Ovary (tissue), 9 donors: Measurements from ENCODE around the gene DIAPH3. TPM values are rescaled to one million over a fixed set of nuclear protein-coding genes. Genes with fewer than 3 reads are reported as not detected.

Source experiments
- DNase-seq, 5 donors: peaks; one replicate each; pipeline ENCODE4 v3.0.0-alpha.2; 2019 to 2020
- H3K27ac ChIP-seq, 2 donors: fragments of 200-600 bp; one replicate each; pipeline versions ENCODE4 v1.5.1 to v1.8.0; 2019 to 2022
- H3K27me3 ChIP-seq: fragments of 200-600 bp; one replicate; pipeline ENCODE4 v1.8.0; 2022
- H3K36me3 ChIP-seq: fragments of 200-600 bp; sonication (generic); one replicate; pipeline ENCODE4 v1.5.1; 2019
- H3K4me1 ChIP-seq: one replicate; pipeline ENCODE4 v1.8.1; 2013; ENCODE audit warnings: mild to moderate bottlenecking, moderate library complexity; ENCODE audit not compliant: insufficient read depth
- H3K4me3 ChIP-seq: fragments of 200-600 bp; sonication (generic); one replicate; pipeline ENCODE4 v1.5.1; 2017
- H3K9me3 ChIP-seq, 2 donors: fragments of 200-600 bp in 1 of 2; sonication (generic) in 1 of 2; one replicate each; pipeline versions ENCODE4 v1.5.1 to v1.8.1; 2013 to 2019; ENCODE audit warnings: mild to moderate bottlenecking in 1 of 2, moderate library complexity in 1 of 2
- CTCF ChIP-seq, 3 donors: fragments of 450-650 bp in 2 of 3; fragments of 200-600 bp in 1 of 3; IDR thresholded peaks; one replicate each; pipeline versions ENCODE4 v1.5.1 to v1.8.0; 2016 to 2022; ENCODE audit warnings: antibody characterized with exemption in 3 of 3, mild to moderate bottlenecking in 1 of 3
- EP300 ChIP-seq: sonication (generic); formaldehyde crosslinking; IDR thresholded peaks from one replicate; pipeline ENCODE4 v1.6.1; 2017; ENCODE audit warnings: antibody characterized with exemption
- POLR2A ChIP-seq: fragments of 450-650 bp; IDR thresholded peaks from one replicate; pipeline ENCODE4 v1.6.1; 2017; ENCODE audit warnings: antibody characterized with exemption, mild to moderate bottlenecking, moderate library complexity
- WGBS, 3 donors: extraction: QIAGEN DNeasy Blood & Tissue Kit in 1 of 3; methylation state at CpG; one replicate each; pipeline versions ENCODE4 v1.1.5 to v1.1.7; 2013 to 2017; 5-methylcytosine and 5-hydroxymethylcytosine counted together
- intact Hi-C, 4 donors: fragments of 100-400 bp; cut with DNase I; formaldehyde crosslinking; loops; one replicate each; pipeline versions ENCODE4 v1.11.0 to v1.15.1; 2022 to 2023
- polyA plus RNA-seq, 2 donors: library from polyadenylated mRNA; stranded (reverse); fragments of 200-250 nt in 1 of 2; fragments of 350-450 nt in 1 of 2; fragmentation: Illumina TruSeq in 1 of 2; extraction: RNeasy Lipid Tissue Mini Kit (QIAGEN cat#74804) in 1 of 2; gene quantifications; one replicate each; pipeline ENCODE4 v1.2.3, GENCODE V29; 2013 to 2014
- total RNA-seq, 7 donors: library from RNA; depleted of rRNA in 2 of 7; stranded (reverse); fragments of >200 nt in 2 of 7; fragmentation: NEBNext Ultra II Directional in 3 of 7; extraction: Animal tissue kit (Norgen Biotek cat#: 25700) in 3 of 7; gene quantifications; one replicate each; pipeline versions ENCODE4 v1.1.0 to v1.2.4, GENCODE V29; 2016 to 2023
- donor health status: DM: no; HTN: no; CAD: no; lungs with moderate emphysema.
- donor health status: DM: no; HTN: no; CAD: no.
- donor health status: Bipolar disorder and iron deficiency.
- donor health status: DM: yes; HTN: yes; CAD: no.
- donor health status: DM: no; HTN: no; CAD: no.
- donor health status: DM: yes; HTN: yes; CAD: no.

Gene DIAPH3
- total and polyA plus RNA-seq, 9 donors, result 0.13 to 2.6 (median 0.40) TPM; not detected in 1

- H3K4me3 ChIP-seq, result no peak overlapping the region
- H3K27ac ChIP-seq, result no peak overlapping the region
- DNase-seq, result no peak
- H3K36me3 ChIP-seq, result no peaks in the 10 kb centered on the region
- TF ChIP-seq EP300 (no peak), POLR2A (no peak), CTCF (IDR thresholded peaks at IDR 0.05) (no peak)
- no peaks in the 10 kb centered on the region for H3K9me3 ChIP-seq
- intact Hi-C loops, result no loop called here
- H3K27me3 ChIP-seq, result no peaks in the 10 kb centered on the region
- H3K4me1 ChIP-seq, result no peaks in the 10 kb centered on the region
Measured at GRCh38 chr13:59677430-59677829, 486.3 kb downstream of the DIAPH3 start.

- no peak for DNase-seq
- no peaks in the 10 kb centered on the region for H3K9me3 ChIP-seq
- H3K4me3 ChIP-seq, result no peak overlapping the region
- no peaks in the 10 kb centered on the region for H3K36me3 ChIP-seq
- 97 to 100% (median 98%) methylated on average over 1 of the region's 1 CpG for WGBS, 3 donors
- no peaks in the 10 kb centered on the region for H3K4me1 ChIP-seq
- no peak overlapping the region for H3K27ac ChIP-seq
- intact Hi-C loops, result no loop called here
- no peaks in the 10 kb centered on the region for H3K27me3 ChIP-seq
- TF ChIP-seq CTCF (IDR thresholded peaks at IDR 0.05) (no peak), EP300 (no peak), POLR2A (no peak)
Measured at GRCh38 chr13:59674616-59675015, 489.1 kb downstream of the DIAPH3 start.

- 93 to 98% (median 94%) methylated on average over 1 of the region's 1 CpG for WGBS, 3 donors
- Histone ChIP-seq H3K4me1 (no peaks in the 10 kb centered on the region), H3K9me3 (no peaks in the 10 kb centered on the region), H3K4me3 (no peak overlapping the region), H3K36me3 (no peaks in the 10 kb centered on the region), H3K27me3 (no peaks in the 10 kb centered on the region), H3K27ac (no peak overlapping the region)
- intact Hi-C loops, result no loop called here
- DNase-seq, result no peak
- TF ChIP-seq CTCF (IDR thresholded peaks at IDR 0.05), result no peak
- no peak for TF ChIP-seq POLR2A
- no peak for TF ChIP-seq EP300
Measured at GRCh38 chr13:59673286-59673685, 490.4 kb downstream of the DIAPH3 start.

- Histone ChIP-seq H3K9me3 (no peaks in the 10 kb centered on the region), H3K36me3 (no peaks in the 10 kb centered on the region), H3K27ac (no peak overlapping the region), H3K27me3 (no peaks in the 10 kb centered on the region), H3K4me1 (no peaks in the 10 kb centered on the region), H3K4me3 (no peak overlapping the region)
- DNase-seq, result no peak
- 85 to 93% (median 88%) methylated on average over 4 of the region's 4 CpGs for WGBS, 3 donors
- TF ChIP-seq EP300 (no peak), POLR2A (no peak), CTCF (IDR thresholded peaks at IDR 0.05) (no peak)
- intact Hi-C loops, result no loop called here
Measured at GRCh38 chr13:59672445-59672844, 491.3 kb downstream of the DIAPH3 start.

GRCh38 chr13:59671881-59672280, 491.8 kb downstream of the DIAPH3 start:
- no peak for DNase-seq
- no peaks in the 10 kb centered on the region for H3K9me3 ChIP-seq
- intact Hi-C loops, result no loop called here
- H3K36me3 ChIP-seq, result no peaks in the 10 kb centered on the region
- no peaks in the 10 kb centered on the region for H3K4me1 ChIP-seq
- no peaks in the 10 kb centered on the region for H3K27me3 ChIP-seq
- WGBS, 3 donors, result 88 to 94% (median 94%) methylated on average over 2 of the region's 2 CpGs
- no peak for TF ChIP-seq EP300
- no peak for TF ChIP-seq POLR2A
- TF ChIP-seq CTCF (IDR thresholded peaks at IDR 0.05), result no peak
- no peak overlapping the region for H3K4me3 ChIP-seq
- no peak overlapping the region for H3K27ac ChIP-seq
